Endothelial cell of umbilical vein (primary cell): ENCODE data around the gene SLC15A1. TPM values are rescaled to one million over a fixed set of nuclear protein-coding genes. Genes with fewer than 3 reads are reported as not detected.

Experiments
- BruUV-seq: library from RNA; stranded (reverse); fragments of 400-500 nt; replicated peaks from 2 replicates; lab custom pipeline; 2021; lab: Mats Ljungman, UMichigan
- CTCF ChIA-PET: fragments of 300-600, 350-600 bp; sonication (Branson Sonifier 250); formaldehyde crosslinking; loops from one replicate; lab custom pipeline; 2021; ENCODE audit warnings: antibody characterized with exemption, inconsistent platforms; lab: Charles Lee
- POLR2A ChIA-PET: fragments of 300-600, 350-600 bp; sonication (Branson Sonifier 250); formaldehyde crosslinking; loops from one replicate; lab custom pipeline; 2021; ENCODE audit warnings: antibody characterized with exemption, inconsistent platforms; lab: Charles Lee
- DNase-seq: peaks from one replicate; pipeline ENCODE4 v3.0.0-alpha.2; 2011; ENCODE audit warnings: low read depth, low spot score
- FAIRE-seq: peaks from 2 replicates; lab custom pipeline; 2011; peaks lifted over from hg19 to GRCh38; lab: Jason Lieb, UNC
- H2AFZ ChIP-seq: 2 replicates; pipeline ENCODE4 v1.6.0; 2012; ENCODE audit warnings: low read depth, low read length, control low read depth, inconsistent platforms
- H3K27ac ChIP-seq: 2 replicates; pipeline ENCODE4 v1.5.1; 2011; ENCODE audit warnings: low read depth, mild to moderate bottlenecking, control low read depth, low read length, moderate library complexity; ENCODE audit not compliant: insufficient read depth
- H3K27me3 ChIP-seq, 2 experiments: 2 replicates each; pipeline versions ENCODE4 v1.6.0 to v1.6.1; 2011; ENCODE audit warnings: low read length in 2 of 2, mixed read lengths in 1 of 2; ENCODE audit not compliant: control insufficient read depth in 2 of 2, insufficient read depth in 2 of 2
- H3K36me3 ChIP-seq, 2 experiments: 2 replicates in 1 of 2; 3 replicates in 1 of 2; pipeline ENCODE4 v1.5.1; 2011; ENCODE audit warnings: low read length in 2 of 2, mild to moderate bottlenecking in 1 of 2, moderate library complexity in 1 of 2; ENCODE audit not compliant: control insufficient read depth in 2 of 2, insufficient read depth in 2 of 2; ENCODE audit errors: extremely low read depth in 1 of 2
- H3K4me1 ChIP-seq: 3 replicates; pipeline ENCODE4 v1.5.1; 2011; ENCODE audit warnings: mild to moderate bottlenecking, low read length; ENCODE audit not compliant: control insufficient read depth, insufficient read depth; ENCODE audit errors: extremely low read depth
- H3K4me2 ChIP-seq: 2 replicates; pipeline ENCODE4 v1.6.1; 2011; ENCODE audit warnings: low read length, control low read depth, mixed read lengths; ENCODE audit not compliant: insufficient read depth
- H3K4me3 ChIP-seq, 3 experiments: fragments of 200-600 bp in 1 of 3; sonication (generic), shearing (Covaris generic) in 1 of 3; replicated peaks in 1 of 3; 2 replicates each; pipeline ENCODE4 v1.5.1; 2011 to 2016; ENCODE audit warnings: control low read depth in 3 of 3, low read length in 3 of 3, mild to moderate bottlenecking in 2 of 3, inconsistent platforms in 1 of 3, low read depth in 1 of 3, moderate library complexity in 1 of 3; ENCODE audit not compliant: insufficient read depth in 1 of 3
- H3K79me2 ChIP-seq: 2 replicates; pipeline ENCODE4 v1.6.0; 2012; ENCODE audit warnings: low read length, inconsistent platforms; ENCODE audit not compliant: control insufficient read depth, insufficient read depth
- H3K9ac ChIP-seq: replicated peaks from 2 replicates; pipeline ENCODE3; 2011; ENCODE audit warnings: low read length, control low read depth; ENCODE audit not compliant: insufficient read depth; ENCODE audit errors: extremely low read depth
- H3K9me1 ChIP-seq: replicated peaks from 3 replicates; pipeline ENCODE4 v1.6.0; 2011; ENCODE audit warnings: mild to moderate bottlenecking, low read length; ENCODE audit not compliant: control insufficient read depth, insufficient read depth; ENCODE audit errors: extremely low read depth
- H3K9me3 ChIP-seq: replicated peaks from 2 replicates; pipeline ENCODE4 v1.5.1; 2012; ENCODE audit warnings: low read length, inconsistent platforms; ENCODE audit not compliant: control insufficient read depth, insufficient read depth
- H4K20me1 ChIP-seq: replicated peaks from 2 replicates; pipeline ENCODE3; 2011; ENCODE audit warnings: mild to moderate bottlenecking, low read length; ENCODE audit not compliant: control insufficient read depth, insufficient read depth; ENCODE audit errors: extremely low read depth
- CTCF ChIP-seq, 2 donors: IDR thresholded peaks; 1 replicate in 1 of 2; 2 replicates in 1 of 2; pipeline ENCODE4 v1.5.1; 2011; ENCODE audit warnings: low read length in 2 of 2, mild to moderate bottlenecking in 2 of 2, moderate library complexity in 2 of 2, control low read depth in 1 of 2, inconsistent platforms in 1 of 2, low read depth in 1 of 2; ENCODE audit not compliant: insufficient read depth in 1 of 2; ENCODE audit errors: extremely low read depth in 1 of 2
- EZH2 ChIP-seq: IDR thresholded peaks from 2 replicates; pipeline ENCODE4 v1.6.1; 2012; ENCODE audit warnings: borderline replicate concordance, low read depth, mild to moderate bottlenecking, moderate library complexity, low read length, inconsistent platforms; ENCODE audit not compliant: severe bottlenecking
- FOS ChIP-seq: IDR thresholded peaks from 2 replicates; pipeline ENCODE4 v1.6.1; 2011; ENCODE audit warnings: mild to moderate bottlenecking, low read length, moderate library complexity, borderline replicate concordance; ENCODE audit not compliant: insufficient read depth
- GATA2 ChIP-seq: IDR thresholded peaks from 2 replicates; pipeline ENCODE4 v1.7.0; 2011; ENCODE audit warnings: low read depth, mild to moderate bottlenecking, moderate library complexity, mixed read lengths, low read length; ENCODE audit not compliant: insufficient read length, insufficient read depth
- JUN ChIP-seq: IDR thresholded peaks from 2 replicates; pipeline ENCODE4 v1.6.1; 2011; ENCODE audit warnings: borderline replicate concordance, low read depth; ENCODE audit not compliant: insufficient read length, insufficient read depth
- MAX ChIP-seq: IDR thresholded peaks from 2 replicates; pipeline ENCODE4 v1.6.1; 2011; ENCODE audit not compliant: insufficient read depth, insufficient read length
- MYC ChIP-seq: IDR thresholded peaks from one replicate; pipeline ENCODE4 v1.6.1; 2011; ENCODE audit warnings: mild to moderate bottlenecking, low read depth, low read length
- POLR2A ChIP-seq: IDR thresholded peaks from 2 replicates; pipeline ENCODE4 v1.6.1; 2012; ENCODE audit warnings: low read depth, mild to moderate bottlenecking, control low read depth, low read length
- POLR2AphosphoS5 ChIP-seq: IDR thresholded peaks from 2 replicates; pipeline ENCODE4 v1.6.1; 2012; ENCODE audit warnings: low read depth, mild to moderate bottlenecking, control low read depth, low read length, moderate library complexity; ENCODE audit not compliant: insufficient read depth
- dilution Hi-C: fragments of 300-500 bp; cut with MboI; formaldehyde crosslinking; loops from one replicate; pipeline ENCODE4 v1.15.0; 2019; ENCODE audit warnings: low sequenced_read_pairs; ENCODE audit not compliant: extremely low pct_ligation_motif_present
- intact Hi-C: fragments of 100-400 bp; cut with micrococcal nuclease; formaldehyde crosslinking; loops from one replicate; pipeline ENCODE4 v1.10.0; 2022
- polyA plus RNA-seq, 4 experiments: library from polyadenylated mRNA; depleted of rRNA in 3 of 4; stranded (reverse) in 3 of 4; unstranded in 1 of 4; fragments of >200 nt; gene quantifications; 2 replicates each; pipeline versions ENCODE4 v1.2.1 to v1.2.3, GENCODE V29; 2011 to 2012; ENCODE audit warnings: missing spikeins in 1 of 4
- total RNA-seq: library from RNA; stranded (reverse); gene quantifications from 2 replicates; pipeline ENCODE4 v1.2.3, GENCODE V29; 2021

The SLC15A1 gene
- total and polyA plus RNA-seq, 2 donors (not counting 3 experiments of a cell fraction or from before 2014, with no cell fraction given): not detected

GRCh38 chr13:98751861-98752466, 508 bp downstream of the SLC15A1 start:
- H2AFZ ChIP-seq: peak overlapping the region; percentile 65
- H3K27me3 ChIP-seq: peaks cover 16 to 29% of the 10 kb centered on the region in 2 experiments
- no peaks in the 10 kb centered on the region for H4K20me1 ChIP-seq
- H3K4me2 ChIP-seq: peak overlapping the region; percentile 39
- no TSS peak for BruUV-seq
- intact Hi-C loops (no loop called here), dilution Hi-C loops (no loop called here)
- no peaks in the 10 kb centered on the region for H3K9me1 ChIP-seq
- H3K27ac ChIP-seq: no peak overlapping the region
- H3K36me3 ChIP-seq: no peaks in the 10 kb centered on the region
- peak; percentile 64 for FAIRE-seq
- no peaks in the 10 kb centered on the region for H3K79me2 ChIP-seq
- CTCF ChIA-PET: no interaction called here
- POLR2A ChIA-PET: interaction anchor here (0.6 kb wide), 1 partner anchor 351 kb away, joined by 3 read pairs; no protein-coding TSS in a partner anchor
- DNase-seq: peak; percentile 24
- H3K9me3 ChIP-seq: no peaks in the 10 kb centered on the region
- no peak overlapping the region for H3K9ac ChIP-seq
- TF ChIP-seq EZH2: peak; percentile 89
- TF ChIP-seq FOS: no peak
- H3K4me3 ChIP-seq: peak overlapping the region in 1 of 3 experiments; percentile 17
- H3K4me1 ChIP-seq: peaks cover 4% of the 10 kb centered on the region

GRCh38 chr13:98751367-98751782, 1.1 kb downstream of the SLC15A1 start:
- H3K79me2 ChIP-seq: no peaks in the 10 kb centered on the region
- no peak overlapping the region for H3K4me2 ChIP-seq
- DNase-seq (no peak), FAIRE-seq (no peak)
- no peaks in the 10 kb centered on the region for H3K9me1 ChIP-seq
- peaks cover 16 to 29% of the 10 kb centered on the region in 2 experiments for H3K27me3 ChIP-seq
- intact Hi-C loops: no loop called here
- no peak overlapping the region for H2AFZ ChIP-seq
- no peaks in the 10 kb centered on the region for H4K20me1 ChIP-seq
- H3K9me3 ChIP-seq: no peaks in the 10 kb centered on the region
- CTCF ChIA-PET: no interaction called here
- BruUV-seq: no TSS peak
- H3K4me1 ChIP-seq: peaks cover 4% of the 10 kb centered on the region
- dilution Hi-C loops: no loop called here
- H3K4me3 ChIP-seq: no peak overlapping the region
- no peak overlapping the region for H3K9ac ChIP-seq
- POLR2A ChIA-PET: interaction anchor here (0.6 kb wide), 1 partner anchor 350 kb away, joined by 3 read pairs; no protein-coding TSS in a partner anchor
- H3K36me3 ChIP-seq: no peaks in the 10 kb centered on the region
- TF ChIP-seq MYC (no peak), POLR2A (no peak), MAX (no peak), POLR2AphosphoS5 (no peak), GATA2 (no peak), CTCF (IDR thresholded peaks at IDR 0.05; ENCODE audit: extremely low read depth in 1 of 2, insufficient read depth in 1 of 2, low read depth in 1 of 2, low read length in 2 of 2) (no peak), EZH2 (no peak), FOS (no peak), JUN (no peak)
- H3K27ac ChIP-seq: no peak overlapping the region
